CD4-positive, alpha-beta T cell treated with Interleukin-15 for 1 hour (primary cell): Measurements from ENCODE around the gene PSD.

Experiments used
- DNase-seq: peaks from one replicate; pipeline ENCODE4 v3.0.0-alpha.2; 2020

The PSD gene

DNA sequence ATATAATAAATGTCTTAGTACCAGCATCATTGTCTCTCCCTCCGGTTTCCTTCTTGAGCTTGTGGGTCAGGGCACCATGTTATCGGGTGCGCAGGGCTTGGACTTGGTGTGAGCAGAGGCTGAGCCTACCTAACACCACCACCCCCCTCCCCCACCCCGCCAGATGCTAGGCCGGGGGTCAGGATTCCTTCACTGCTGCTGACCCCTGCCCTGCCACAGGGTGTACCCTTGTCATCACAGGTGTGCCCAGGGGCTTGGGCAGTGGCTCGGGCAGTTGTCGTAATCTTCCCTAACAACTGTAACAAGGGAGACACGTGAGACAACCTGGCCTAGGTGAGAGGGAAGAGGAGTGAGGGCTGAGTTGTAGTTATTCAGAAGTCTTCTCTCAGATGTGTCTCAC, 35.7 kb downstream of the PSD start:
- no peak for DNase-seq

DNA sequence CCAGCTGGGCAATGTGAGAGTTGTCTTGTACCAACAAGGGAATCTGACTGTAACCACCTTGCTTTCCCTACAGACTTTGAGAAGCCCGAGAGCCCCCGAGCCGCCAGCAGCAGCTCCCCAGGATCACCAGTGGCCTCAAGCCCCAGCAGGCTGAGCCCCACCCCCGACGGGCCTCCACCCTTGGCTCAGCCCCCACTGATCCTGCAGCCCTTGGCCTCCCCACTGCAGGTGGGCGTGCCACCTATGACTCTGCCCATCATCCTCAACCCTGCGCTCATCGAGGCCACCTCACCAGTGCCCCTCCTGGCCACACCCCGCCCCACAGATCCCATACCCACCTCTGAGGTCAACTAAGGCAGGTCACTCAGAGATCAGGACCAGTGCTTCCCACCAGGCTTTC, 36.6 kb downstream of the PSD start:
- no peak for DNase-seq

DNA sequence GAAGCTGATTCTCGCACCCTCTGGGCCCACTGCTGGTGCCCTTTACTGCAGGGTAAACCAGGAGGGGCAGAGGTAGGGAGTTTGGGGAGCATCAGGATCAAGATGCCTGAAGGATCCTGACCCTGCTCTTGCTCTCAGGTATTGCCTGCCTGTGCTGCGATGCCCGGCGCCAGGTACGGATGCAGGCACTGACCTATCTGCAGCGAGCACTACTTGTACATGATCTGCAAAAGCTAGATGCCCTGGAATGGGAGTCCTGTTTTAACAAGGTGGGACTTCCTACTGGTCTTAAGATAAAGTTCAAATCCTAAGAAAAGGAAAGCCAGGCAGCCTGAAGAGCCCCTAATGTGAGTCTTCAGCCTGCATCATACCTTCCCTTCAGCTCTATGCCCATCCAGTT, 39.2 kb downstream of the PSD start:
- DNase-seq = no peak

DNA sequence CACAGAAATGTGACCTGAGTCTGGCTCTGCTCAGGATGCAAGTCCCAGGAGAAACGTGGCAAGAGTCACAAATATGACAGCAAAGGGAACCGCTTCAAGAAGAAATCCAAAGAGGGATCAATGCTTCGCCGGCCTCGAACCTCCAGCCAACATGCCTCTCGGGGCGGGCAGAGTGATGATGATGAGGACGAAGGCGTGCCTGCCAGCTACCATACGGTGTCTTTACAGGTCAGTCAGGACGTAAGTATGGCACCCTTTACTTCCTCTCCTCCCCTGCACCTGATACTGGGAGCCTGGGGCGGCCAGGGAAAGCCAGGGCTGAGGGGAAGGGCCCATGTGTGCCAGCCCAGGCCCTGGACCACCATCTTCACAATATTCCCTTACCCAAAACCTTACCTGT, 41.7 kb downstream of the PSD start:
- DNase-seq = no peak

DNA sequence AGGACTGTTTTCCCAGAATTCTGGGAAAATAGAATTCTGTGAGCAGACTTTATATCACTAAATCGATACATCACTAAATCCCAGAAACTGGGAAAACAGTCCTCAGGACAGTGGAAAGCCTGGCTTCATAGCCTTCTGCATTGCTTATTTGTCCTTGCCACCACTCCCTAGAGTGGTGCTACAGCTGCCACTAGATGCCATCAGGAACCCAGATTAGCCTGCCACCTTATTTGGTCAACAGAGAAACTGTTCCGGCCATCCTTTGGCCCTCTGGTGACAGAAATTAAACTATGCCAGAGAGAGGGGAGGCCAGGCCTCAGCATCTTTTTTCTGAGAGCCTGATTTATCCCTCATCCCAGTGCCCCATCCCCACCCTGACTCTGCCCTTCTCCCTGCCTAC, 42.7 kb downstream of the PSD start:
- no peak for DNase-seq

DNA sequence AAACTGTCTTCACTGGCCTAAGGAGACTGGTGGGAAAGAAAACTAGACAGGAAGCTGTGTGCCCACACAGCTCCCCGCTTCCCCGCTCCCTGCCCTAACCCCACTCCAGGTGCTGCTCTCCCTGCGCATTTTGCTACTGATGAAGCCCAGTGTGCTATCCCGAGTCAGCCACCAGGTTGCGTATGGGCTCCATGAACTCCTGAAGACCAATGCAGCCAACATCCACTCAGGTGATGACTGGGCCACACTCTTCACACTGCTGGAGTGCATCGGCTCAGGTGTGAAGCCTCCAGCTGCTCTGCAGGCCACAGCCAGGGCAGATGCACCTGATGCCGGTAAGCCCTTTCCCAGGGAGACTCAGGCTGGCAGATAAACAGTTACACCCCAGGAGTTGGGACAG, 43.3 kb downstream of the PSD start:
- peak; percentile 21 for DNase-seq

DNA sequence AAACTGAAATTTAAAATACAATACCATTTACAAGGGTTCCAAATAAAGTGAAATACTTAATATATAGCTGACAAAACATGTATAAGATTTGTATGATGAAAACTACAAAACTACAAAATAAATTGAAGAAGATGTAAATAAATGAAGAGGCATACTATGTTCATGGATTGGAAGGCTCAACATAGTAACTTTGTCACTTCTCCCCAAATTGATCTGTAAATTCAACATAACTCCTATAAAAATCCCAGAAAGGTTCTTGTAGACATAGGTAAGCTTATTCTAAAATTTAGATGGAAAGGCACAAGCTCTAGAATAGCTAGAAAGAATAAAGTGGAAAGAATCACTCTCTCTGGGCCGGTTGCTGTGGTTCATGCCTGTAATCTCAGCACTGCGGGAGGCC, 47.3 kb downstream of the PSD start:
- no peak for DNase-seq

DNA sequence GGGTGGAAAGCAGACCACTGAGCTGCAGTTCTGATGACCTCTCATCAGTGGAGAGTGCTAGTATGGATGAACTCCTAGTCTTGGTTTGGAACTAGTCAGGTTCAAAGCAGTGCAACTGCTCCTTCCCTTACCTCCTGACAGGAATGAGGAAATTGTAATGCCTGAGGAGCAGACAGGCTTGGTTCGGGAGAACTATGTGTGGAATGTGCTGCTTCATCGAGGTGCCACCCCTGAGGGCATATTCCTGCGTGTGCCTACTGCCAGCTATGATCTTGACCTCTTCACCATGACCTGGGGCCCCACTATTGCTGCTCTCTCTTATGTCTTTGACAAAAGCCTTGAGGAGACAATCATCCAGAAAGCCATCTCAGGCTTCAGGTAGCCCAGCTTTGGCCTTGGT, 50.5 kb downstream of the PSD start:
- no peak for DNase-seq

DNA sequence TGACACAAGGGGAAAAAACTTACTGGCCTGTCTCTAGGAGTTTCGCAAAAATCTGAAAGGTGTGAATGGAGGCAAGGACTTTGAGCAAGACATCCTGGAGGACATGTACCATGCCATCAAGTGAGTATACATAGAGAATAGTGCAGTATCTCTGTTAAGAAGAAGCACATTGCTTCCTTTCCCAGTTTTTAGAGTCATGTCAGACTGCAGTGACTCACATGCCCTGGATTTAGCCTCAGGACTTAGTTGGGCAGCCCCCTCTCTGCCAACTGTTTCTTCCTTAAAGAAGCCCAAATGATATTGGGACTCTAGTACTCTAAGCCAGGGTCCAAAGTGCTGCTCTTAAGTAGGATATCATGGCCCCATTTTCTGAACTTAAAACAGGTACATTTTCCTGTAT, 51.1 kb downstream of the PSD start:
- no peak for DNase-seq

DNA sequence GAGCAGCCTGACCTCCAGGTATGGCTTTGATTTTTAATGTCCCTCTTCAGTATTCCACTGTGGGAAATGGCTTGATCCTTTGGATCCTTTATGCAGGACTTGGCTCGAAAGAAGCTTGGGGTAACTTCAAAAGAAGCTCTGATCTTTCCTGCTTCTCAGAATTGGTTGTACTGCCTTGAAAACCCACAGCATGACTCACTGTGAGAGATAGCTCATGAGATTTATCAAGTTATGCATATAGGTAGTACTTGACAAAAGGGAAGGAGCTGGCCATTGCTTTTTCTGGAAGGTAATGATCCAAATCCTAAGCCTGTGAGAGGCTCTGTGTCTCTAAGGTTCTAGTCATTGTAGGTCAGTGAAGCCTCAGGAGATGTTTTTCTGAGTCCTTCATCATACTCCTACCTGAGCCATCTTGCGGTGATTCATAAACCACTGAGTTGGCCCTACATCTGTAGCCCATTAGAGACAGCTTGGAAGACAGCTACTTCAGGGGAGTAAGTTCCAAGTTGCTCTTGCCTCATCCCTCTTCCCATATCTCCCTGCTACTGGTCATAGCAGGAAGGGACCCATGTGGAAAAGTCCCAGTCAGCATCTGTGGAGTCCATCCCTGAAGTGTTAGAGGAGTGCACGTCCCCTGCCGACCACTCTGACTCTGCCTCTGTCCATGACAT, 59.7 kb downstream of the PSD start:
- no peak for DNase-seq

DNA sequence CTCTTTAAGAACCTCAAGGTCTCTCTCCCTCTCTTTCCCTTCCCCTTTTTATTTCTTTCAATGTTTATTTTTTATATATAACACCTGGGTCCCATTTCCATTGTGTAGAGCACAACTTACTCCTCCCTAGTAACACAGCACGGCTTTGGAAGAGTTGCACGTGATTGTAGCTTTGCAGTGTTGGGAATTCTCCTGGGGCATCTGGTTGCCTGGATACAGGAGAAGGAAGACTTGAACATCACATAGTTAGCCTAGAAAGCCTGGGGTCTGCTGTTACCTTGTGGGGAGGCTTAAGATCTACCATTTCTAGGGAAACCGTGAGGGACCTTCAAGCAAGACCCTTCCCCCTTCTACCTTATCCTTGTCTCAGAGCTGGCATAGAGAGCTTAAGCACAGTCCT, 64.1 kb downstream of the PSD start:
- no peak for DNase-seq
